GM10847 (cell line): ENCODE measurements around the gene GABRA1.

Source experiments
- POLR2A ChIP-seq: IDR thresholded peaks from 2 replicates; pipeline ENCODE4 v1.6.1; 2011; ENCODE audit not compliant: insufficient read length; ENCODE audit errors: extremely low read depth

GABRA1 gene

GRCh38 chr5:161924270-161924669 lies 76.3 kb downstream of the GABRA1 start:
- no peak for TF ChIP-seq POLR2A

DNA sequence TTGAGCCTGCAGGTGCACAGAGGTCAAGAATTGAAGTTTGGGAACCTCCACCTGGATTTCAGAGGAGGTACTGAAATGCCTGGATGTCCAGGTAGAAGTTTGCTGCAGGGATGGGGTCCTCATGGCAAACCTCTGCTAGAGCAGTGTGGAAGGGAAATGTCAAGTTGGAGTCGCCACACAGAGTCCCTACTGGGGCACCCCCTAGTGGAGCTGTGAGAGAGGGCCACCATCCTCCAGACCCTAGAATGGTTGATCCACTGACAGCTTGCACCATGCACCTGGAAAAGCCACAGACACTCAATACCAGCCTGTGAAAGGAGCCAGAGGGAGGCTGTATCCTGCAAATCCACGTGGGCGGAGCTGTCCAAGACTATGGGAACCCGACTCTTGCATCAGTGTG lies 78.0 kb downstream of the GABRA1 start:
- no peak for TF ChIP-seq POLR2A

DNA sequence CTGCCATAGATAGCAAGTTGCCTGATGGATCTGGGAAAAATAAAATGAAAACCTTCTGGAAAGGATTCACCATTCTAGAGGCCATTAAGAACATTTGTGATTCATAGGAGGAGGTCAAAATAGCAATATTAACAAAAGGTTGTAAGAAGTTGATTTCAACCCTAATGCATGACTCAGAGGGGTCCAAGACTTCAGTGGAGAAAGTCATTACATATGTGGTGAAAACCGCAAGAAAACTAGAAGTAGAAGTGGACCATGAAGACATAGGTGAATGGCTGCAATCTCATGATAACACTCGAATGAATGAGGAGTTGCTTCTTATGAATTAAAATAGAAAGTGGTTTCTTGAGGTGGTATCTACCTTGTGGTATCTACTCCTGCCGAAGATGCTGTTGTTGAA lies 86.6 kb downstream of the GABRA1 start:
- TF ChIP-seq POLR2A = no peak

GRCh38 chr5:161944974-161945373 lies 97.1 kb downstream of the GABRA1 start:
- no peak for TF ChIP-seq POLR2A

GRCh38 chr5:161946911-161947310 lies 99.0 kb downstream of the GABRA1 start:
- TF ChIP-seq POLR2A = no peak
